Ishikawa (cell line): Measurements from ENCODE around the gene RNF112.

Experiments
- CEBPB ChIP-seq: IDR thresholded peaks from 2 replicates; pipeline ENCODE4 v1.6.1; 2012
- CREB1 ChIP-seq: IDR thresholded peaks from 2 replicates; pipeline ENCODE4 v1.6.1; 2012; ENCODE audit warnings: low read depth
- EGR1 ChIP-seq: IDR thresholded peaks from 2 replicates; pipeline ENCODE4 v1.6.1; 2012
- EP300 ChIP-seq: IDR thresholded peaks from 2 replicates; pipeline ENCODE4 v1.6.1; 2012; ENCODE audit warnings: borderline replicate concordance
- FOXM1 ChIP-seq: IDR thresholded peaks from 2 replicates; pipeline ENCODE4 v1.6.1; 2012; ENCODE audit warnings: low read depth, borderline replicate concordance
- NFIC ChIP-seq: IDR thresholded peaks from 2 replicates; pipeline ENCODE4 v1.6.1; 2012
- RAD21 ChIP-seq: IDR thresholded peaks from 2 replicates; pipeline ENCODE4 v1.6.1; 2012; ENCODE audit warnings: low read depth
- REST ChIP-seq: IDR thresholded peaks from 2 replicates; pipeline ENCODE4 v1.6.1; 2012; ENCODE audit warnings: low read depth, mild to moderate bottlenecking
- TAF1 ChIP-seq: IDR thresholded peaks from 2 replicates; pipeline ENCODE4 v1.6.1; 2012; ENCODE audit warnings: low read depth, mild to moderate bottlenecking
- TCF12 ChIP-seq: IDR thresholded peaks from 2 replicates; pipeline ENCODE4 v1.6.1; 2012; ENCODE audit warnings: low read depth
- TEAD4 ChIP-seq: IDR thresholded peaks from 2 replicates; pipeline ENCODE4 v1.6.1; 2012
- USF1 ChIP-seq: IDR thresholded peaks from 2 replicates; pipeline ENCODE4 v1.6.1; 2012
- YY1 ChIP-seq: IDR thresholded peaks from 2 replicates; pipeline ENCODE4 v1.6.1; 2012; ENCODE audit warnings: low read depth
- ZBTB7A ChIP-seq: IDR thresholded peaks from 2 replicates; pipeline ENCODE4 v1.6.1; 2012; ENCODE audit warnings: low read depth
- TF ChIP-seq, protein P1 (sequence below): IDR thresholded peaks from 2 replicates; pipeline ENCODE4 v1.6.1; 2012

Gene RNF112

DNA sequence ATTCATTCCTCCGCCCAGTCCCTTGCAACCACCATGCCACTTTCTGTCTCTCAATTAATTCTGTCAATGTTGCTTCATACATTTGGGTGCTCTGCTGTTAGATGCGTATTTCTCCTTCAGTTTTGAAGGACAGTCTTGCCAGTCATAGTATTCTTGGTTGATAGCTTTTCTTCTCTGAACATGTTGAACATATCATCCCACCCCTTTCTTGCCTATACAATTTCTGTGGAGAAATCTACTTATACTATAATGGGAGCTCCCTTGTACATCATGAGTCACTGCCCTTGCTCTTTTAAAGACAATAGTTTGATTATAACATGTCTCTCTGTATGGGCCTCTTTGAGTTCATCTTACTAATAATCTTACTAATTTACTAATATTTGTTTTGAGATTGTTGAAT lies 34.1 kb downstream of the RNF112 start:
- TF ChIP-seq REST (no peak), EGR1 (no peak), YY1 (no peak), CEBPB (no peak), EP300 (no peak), CREB1 (no peak), TAF1 (no peak), TEAD4 (no peak), FOXM1 (no peak), USF1 (no peak), TCF12 (no peak), RAD21 (no peak), ZBTB7A (no peak), NFIC (no peak)
- TF ChIP-seq, protein P1, sequence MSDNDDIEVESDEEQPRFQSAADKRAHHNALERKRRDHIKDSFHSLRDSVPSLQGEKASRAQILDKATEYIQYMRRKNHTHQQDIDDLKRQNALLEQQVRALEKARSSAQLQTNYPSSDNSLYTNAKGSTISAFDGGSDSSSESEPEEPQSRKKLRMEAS = no peak

DNA sequence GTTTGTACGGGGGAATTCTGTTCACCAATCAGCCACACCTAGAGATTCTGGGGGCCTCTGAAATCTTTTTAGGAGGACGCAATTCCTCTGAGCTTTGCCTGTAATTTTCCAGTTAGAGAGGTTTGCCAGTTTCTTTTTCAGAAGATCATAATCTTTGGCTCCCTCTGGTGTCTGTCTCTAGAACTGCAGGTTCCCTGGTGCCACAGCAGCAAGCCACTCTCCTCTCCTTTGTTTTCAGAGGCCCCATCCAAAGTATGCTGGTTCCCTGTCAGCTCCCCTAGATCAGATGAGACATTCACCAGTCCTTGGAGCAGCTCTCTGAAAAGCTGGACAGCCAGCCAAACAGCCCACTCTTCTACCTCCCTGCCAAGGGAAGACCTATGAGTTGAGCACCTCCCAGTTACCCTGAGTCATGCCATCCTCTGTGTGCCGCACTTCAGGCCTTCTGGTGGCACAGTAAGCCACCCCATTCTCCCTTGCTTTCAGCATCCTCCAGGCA lies 36.1 kb downstream of the RNF112 start:
- TF ChIP-seq EGR1 (no peak), RAD21 (peak; percentile 94), ZBTB7A (no peak)

DNA sequence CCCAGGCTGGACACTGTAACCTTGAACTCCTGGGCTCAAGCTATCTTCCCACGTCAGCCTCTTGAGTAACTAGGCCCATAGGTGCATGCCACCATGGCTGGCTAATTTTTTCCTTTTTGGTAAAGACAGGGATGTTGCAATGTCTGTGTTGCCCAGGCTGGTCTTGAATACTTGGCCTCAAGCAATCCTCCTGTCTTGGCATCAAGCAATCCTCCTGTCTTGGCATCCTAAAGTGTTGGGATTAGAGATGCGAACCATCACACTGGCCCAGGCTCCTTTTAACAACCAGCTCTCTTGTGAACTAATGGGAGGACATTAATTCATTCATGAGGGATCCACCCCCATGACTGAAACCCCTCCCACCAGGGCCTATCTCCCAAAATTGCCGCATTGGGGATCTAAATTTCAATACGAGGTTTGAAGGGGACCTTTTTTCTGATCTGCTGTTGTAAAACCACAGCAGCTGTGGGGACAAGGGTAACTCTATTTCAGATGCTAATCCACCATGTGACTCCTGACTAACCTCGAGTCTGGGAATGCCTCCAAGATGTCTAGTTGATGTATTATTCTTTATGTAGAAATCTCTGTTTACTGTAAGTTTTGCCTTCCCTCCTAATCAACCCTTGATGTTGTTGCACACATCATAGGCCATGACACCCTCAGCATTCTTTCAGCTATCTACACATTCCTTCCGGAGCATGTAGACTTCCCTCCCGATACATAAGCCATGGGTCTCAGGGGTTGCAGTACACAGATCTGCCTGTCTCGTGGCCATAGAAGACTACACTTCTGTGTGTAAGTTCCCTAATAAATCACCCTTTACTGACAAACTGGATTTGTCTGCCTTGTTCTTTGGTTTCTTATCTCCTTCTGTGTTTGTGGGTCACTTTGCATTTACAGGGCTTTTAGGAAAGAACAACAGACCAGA lies 37.6 kb downstream of the RNF112 start:
- TF ChIP-seq USF1 (peak; percentile 66), EP300 (no peak), TEAD4 (no peak), RAD21 (no peak), TAF1 (no peak)

DNA sequence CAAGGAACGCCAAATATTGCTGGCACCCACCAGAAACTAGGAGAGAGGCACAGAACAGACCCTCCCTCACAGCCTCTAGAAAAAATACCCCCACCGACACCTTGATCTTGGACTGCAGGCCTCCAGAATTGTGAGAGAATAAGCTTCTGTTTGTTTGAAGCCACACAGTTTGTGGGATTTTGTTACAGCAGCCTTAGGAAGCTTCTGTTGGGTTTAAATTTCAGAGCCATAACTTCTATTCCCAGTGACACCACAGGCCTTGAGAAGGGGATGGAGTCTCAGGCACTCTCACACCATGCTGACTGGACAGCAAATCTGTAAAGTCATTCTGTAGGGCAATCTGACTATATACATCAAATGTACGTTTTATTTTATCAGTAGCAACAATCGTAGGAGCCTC lies 38.6 kb downstream of the RNF112 start:
- no peak for TF ChIP-seq CREB1

- TF ChIP-seq, protein P1 = no peak
- TF ChIP-seq TEAD4 (no peak), RAD21 (no peak), NFIC (no peak)
Measured at GRCh38 chr17:19453296-19453695, 42.3 kb downstream of the RNF112 start.

DNA sequence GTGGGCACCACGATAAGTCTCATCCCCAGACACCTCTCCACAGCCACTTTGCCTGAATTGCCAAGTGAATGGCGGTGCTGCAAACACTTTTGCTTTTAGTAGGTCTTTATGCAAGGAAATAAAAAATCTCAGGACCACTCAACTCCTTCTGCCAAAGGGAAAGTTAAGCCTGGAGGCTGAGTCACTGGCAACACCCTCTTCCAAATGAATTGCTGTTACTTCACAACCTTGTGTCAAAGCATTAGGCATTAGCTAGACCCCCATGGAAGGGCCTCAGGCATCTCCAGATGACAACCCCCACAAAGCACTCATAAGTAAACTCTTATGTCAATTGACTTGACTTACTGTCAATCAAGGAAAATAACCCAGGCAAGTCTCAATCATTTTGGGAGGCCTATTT lies 43.0 kb downstream of the RNF112 start:
- TF ChIP-seq FOXM1 (no peak), RAD21 (no peak), TEAD4 (no peak), CEBPB (no peak), ZBTB7A (no peak), EGR1 (no peak), USF1 (no peak), TCF12 (no peak), REST (no peak), NFIC (no peak), YY1 (no peak), CREB1 (no peak), TAF1 (no peak), EP300 (no peak)
- TF ChIP-seq, protein P1 = no peak
